GM19438 (cell line): ENCODE results near the gene CDK9.
"Not testable (repeated sequence)": the region's sequence is repeated elsewhere in the genome, so short reads cannot be mapped to it uniquely, and the experiment has no call there.

Experiments used
- ATAC-seq: cut with Tn5 transposase; IDR thresholded peaks from one replicate; pipeline ENCODE4 v1.9.1; 2021; ENCODE audit warnings: low read depth; ENCODE audit not compliant: unreplicated experiment

CDK9 gene

GRCh38 chr9:127785933-127786772, at the start of gene CDK9:
Gene CDK9, plus strand, starts transcription at chr9:127786034. Its CDS starts 115 bp downstream, at chr9:127786149.
- ATAC-seq, result peak; percentile 47

- ATAC-seq, result no peak
Measured at GRCh38 chr9:127738666-127739065, 47.2 kb upstream of the CDK9 start.

GRCh38 chr9:127739614-127740330, 46.1 kb upstream of the CDK9 start:
- no peak for ATAC-seq

- ATAC-seq, result no peak
Measured at GRCh38 chr9:127741831-127742434, 43.9 kb upstream of the CDK9 start.

- ATAC-seq, result no peak
Measured at GRCh38 chr9:127742435-127743088, 43.3 kb upstream of the CDK9 start.

- no peak for ATAC-seq
Measured at GRCh38 chr9:127744398-127745110, 41.3 kb upstream of the CDK9 start.

- ATAC-seq, result no peak
Measured at GRCh38 chr9:127746959-127747569, 38.8 kb upstream of the CDK9 start.

GRCh38 chr9:127749090-127749787, 36.6 kb upstream of the CDK9 start:
- no peak for ATAC-seq

GRCh38 chr9:127751269-127752054, 34.4 kb upstream of the CDK9 start:
- no peak for ATAC-seq

- ATAC-seq, result no peak
Measured at GRCh38 chr9:127753148-127753547, 32.7 kb upstream of the CDK9 start.

GRCh38 chr9:127753622-127754021, 32.2 kb upstream of the CDK9 start:
- no peak for ATAC-seq

GRCh38 chr9:127754099-127755060, 31.5 kb upstream of the CDK9 start:
- ATAC-seq, result no peak

- no peak for ATAC-seq
Measured at GRCh38 chr9:127755061-127756060, 30.5 kb upstream of the CDK9 start.

GRCh38 chr9:127756233-127756632, 29.6 kb upstream of the CDK9 start:
- no peak for ATAC-seq

GRCh38 chr9:127756776-127757175, 29.1 kb upstream of the CDK9 start:
- ATAC-seq, result not testable (repeated sequence)

- ATAC-seq, result no peak
Measured at GRCh38 chr9:127758843-127759242, 27.0 kb upstream of the CDK9 start.
